Chondrocyte (in vitro differentiated cells): ENCODE measurements around the gene SMURF2. TPM values are rescaled to one million over a fixed set of nuclear protein-coding genes. Genes with fewer than 3 reads are reported as not detected.

Source experiments
- DNase-seq: peaks from one replicate; pipeline ENCODE4 v3.0.0; 2021; ENCODE audit warnings: mixed read lengths, low spot score
- H3K27ac Mint-ChIP-seq: one replicate; pipeline ENCODE4 v1.8.0; 2021; ENCODE audit warnings: mild to moderate bottlenecking, moderate library complexity, mixed read lengths; ENCODE audit not compliant: unreplicated experiment
- H3K27me3 Mint-ChIP-seq: 2 replicates; pipeline ENCODE4 v1.8.0; 2021; ENCODE audit warnings: low read depth, mixed read lengths
- H3K36me3 Mint-ChIP-seq: 2 replicates; pipeline ENCODE4 v1.8.0; 2021; ENCODE audit warnings: low read depth, mixed read lengths
- H3K4me1 Mint-ChIP-seq: 2 replicates; pipeline ENCODE4 v1.8.0; 2021; ENCODE audit warnings: low read depth, mild to moderate bottlenecking, mixed read lengths
- H3K4me3 Mint-ChIP-seq: one replicate; pipeline ENCODE4 v1.8.0; 2021; ENCODE audit warnings: mild to moderate bottlenecking, moderate library complexity, mixed read lengths; ENCODE audit not compliant: unreplicated experiment
- H3K9me3 Mint-ChIP-seq: 2 replicates; pipeline ENCODE4 v1.8.0; 2021; ENCODE audit warnings: low read depth, mixed read lengths
- total RNA-seq: library from RNA; stranded (reverse); gene quantifications from 3 replicates; pipeline ENCODE4 v1.2.1, GENCODE V29; 2021
- TF ChIP-seq, protein P1 (sequence below): fragments of 200-600 bp; sonication (generic); IDR thresholded peaks from 2 replicates; pipeline ENCODE4 v1.5.0; 2021; ENCODE audit warnings: antibody characterized with exemption, mild to moderate bottlenecking, moderate library complexity

The SMURF2 gene
- total RNA-seq, 1 donor from 2014 or later = 36.2 TPM

DNA sequence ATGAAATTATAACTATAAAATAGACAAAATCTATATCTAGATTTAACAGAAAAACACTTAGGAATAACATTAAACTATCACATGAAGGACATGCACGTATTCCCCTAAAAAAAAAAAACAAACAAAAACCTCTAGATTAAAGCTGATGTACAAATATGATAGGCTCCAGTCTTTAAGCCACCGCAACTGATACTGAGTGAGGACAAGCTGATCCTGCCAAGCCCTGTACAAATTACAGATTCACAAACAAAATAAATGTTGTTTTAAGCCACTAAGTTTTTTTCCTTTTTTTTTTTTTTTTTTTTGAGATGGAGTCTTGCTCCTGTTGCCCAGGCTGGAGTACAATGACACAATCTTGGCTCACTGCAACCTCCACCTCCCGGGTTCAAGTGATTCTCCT is 35.3 kb downstream of the SMURF2 start:
- Mint-ChIP-seq H3K27me3 (no peaks in the 10 kb centered on the region), H3K4me1 (peaks cover 57% of the 10 kb centered on the region), H3K9me3 (no peaks in the 10 kb centered on the region), H3K36me3 (no peaks in the 10 kb centered on the region), H3K27ac (peak overlapping the region; percentile 22), H3K4me3 (no peak overlapping the region)
- TF ChIP-seq, protein P1, sequence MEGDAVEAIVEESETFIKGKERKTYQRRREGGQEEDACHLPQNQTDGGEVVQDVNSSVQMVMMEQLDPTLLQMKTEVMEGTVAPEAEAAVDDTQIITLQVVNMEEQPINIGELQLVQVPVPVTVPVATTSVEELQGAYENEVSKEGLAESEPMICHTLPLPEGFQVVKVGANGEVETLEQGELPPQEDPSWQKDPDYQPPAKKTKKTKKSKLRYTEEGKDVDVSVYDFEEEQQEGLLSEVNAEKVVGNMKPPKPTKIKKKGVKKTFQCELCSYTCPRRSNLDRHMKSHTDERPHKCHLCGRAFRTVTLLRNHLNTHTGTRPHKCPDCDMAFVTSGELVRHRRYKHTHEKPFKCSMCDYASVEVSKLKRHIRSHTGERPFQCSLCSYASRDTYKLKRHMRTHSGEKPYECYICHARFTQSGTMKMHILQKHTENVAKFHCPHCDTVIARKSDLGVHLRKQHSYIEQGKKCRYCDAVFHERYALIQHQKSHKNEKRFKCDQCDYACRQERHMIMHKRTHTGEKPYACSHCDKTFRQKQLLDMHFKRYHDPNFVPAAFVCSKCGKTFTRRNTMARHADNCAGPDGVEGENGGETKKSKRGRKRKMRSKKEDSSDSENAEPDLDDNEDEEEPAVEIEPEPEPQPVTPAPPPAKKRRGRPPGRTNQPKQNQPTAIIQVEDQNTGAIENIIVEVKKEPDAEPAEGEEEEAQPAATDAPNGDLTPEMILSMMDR = no peak
- DNase-seq = no peak

DNA sequence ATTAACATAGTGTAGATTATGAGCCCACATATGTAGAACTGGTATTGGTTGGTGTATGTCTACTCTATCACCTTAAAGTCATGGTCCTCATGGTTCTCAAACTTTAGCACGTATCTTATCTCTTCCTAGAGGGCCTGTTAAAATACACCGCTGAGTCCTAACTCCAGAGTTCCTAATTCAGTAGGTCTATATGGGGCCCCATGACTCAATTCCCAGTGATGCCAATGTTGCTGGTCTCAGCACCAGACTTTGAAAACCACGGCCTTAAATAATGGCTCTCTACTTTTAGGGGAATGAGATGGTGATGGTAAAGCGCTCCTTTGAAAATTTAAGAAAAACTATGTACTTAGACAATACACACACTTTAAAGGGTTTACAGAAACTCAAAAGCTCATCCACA is 36.6 kb downstream of the SMURF2 start:
- H3K4me1 Mint-ChIP-seq = peaks cover 46% of the 10 kb centered on the region
- no peaks in the 10 kb centered on the region for H3K36me3 Mint-ChIP-seq

DNA sequence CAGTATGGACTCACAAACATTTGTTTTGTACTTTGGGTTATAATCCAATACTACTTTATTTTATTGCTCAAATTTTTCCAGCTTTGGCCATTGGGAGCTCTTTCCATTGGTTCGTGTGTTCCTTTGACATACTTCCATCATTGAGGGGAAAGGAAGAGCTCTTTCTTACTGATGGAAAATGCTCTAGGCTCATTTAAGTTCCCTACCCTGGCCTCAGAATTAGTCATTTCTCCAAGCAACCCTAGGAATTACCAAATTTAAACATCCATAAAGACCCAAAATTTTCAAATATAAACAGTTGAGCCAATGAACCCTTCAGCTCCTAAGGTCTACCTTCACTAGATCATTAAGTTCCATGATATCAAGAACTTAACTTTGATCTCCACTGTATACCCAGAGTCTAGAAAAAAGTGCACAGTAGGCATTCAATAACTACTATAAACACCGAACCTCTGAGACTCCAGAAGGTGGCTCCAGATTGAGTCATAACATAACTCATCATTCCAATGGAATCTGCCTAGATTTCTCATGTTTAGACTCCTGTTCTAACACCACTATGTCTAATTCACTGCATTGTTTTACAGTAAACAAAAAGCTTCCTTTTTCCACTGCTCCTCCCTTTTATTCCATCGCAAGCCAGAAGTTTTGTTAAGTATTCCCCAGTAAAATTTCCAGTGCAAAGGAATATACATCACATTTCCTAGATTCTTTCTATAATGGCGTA is 39.0 kb downstream of the SMURF2 start:
- H3K27ac Mint-ChIP-seq = peak overlapping the region; percentile 83
- DNase-seq = no peak
- H3K4me3 Mint-ChIP-seq = no peak overlapping the region
- H3K36me3 Mint-ChIP-seq = no peaks in the 10 kb centered on the region
- TF ChIP-seq, protein P1 = no peak
- H3K4me1 Mint-ChIP-seq = peaks cover 33% of the 10 kb centered on the region
- H3K27me3 Mint-ChIP-seq = no peaks in the 10 kb centered on the region
- H3K9me3 Mint-ChIP-seq = no peaks in the 10 kb centered on the region

More for the DNA sequence above, 36.6 kb downstream of the SMURF2 start:
- no peak for DNase-seq
- Mint-ChIP-seq H3K9me3 (no peaks in the 10 kb centered on the region), H3K4me3 (no peak overlapping the region), H3K27me3 (no peaks in the 10 kb centered on the region), H3K27ac (peak overlapping the region; percentile 49)
- TF ChIP-seq, protein P1 = no peak

DNA sequence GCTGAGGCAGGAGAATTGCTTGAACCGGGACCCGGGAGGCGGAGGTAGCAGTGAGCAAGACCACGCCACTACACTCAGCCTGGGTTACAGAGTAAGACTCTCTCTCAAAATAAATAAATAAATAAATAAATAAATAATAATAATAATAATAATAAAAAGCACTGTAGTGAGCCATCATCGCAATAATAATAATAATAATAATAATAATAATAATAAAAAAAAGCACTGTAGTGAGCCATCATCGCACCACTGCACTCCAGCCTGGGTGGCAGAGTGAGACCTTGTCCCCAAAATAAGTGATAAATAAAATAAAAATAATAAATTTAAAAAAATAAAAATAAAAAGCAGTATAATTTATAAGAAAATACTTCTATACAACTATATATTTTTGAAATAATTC is 40.3 kb downstream of the SMURF2 start:
- no peaks in the 10 kb centered on the region for H3K9me3 Mint-ChIP-seq
- H3K4me1 Mint-ChIP-seq = peaks cover 29% of the 10 kb centered on the region
- no peak overlapping the region for H3K27ac Mint-ChIP-seq
- no peaks in the 10 kb centered on the region for H3K27me3 Mint-ChIP-seq
- DNase-seq = no peak
- no peaks in the 10 kb centered on the region for H3K36me3 Mint-ChIP-seq
- TF ChIP-seq, protein P1 = no peak
- H3K4me3 Mint-ChIP-seq = no peak overlapping the region

DNA sequence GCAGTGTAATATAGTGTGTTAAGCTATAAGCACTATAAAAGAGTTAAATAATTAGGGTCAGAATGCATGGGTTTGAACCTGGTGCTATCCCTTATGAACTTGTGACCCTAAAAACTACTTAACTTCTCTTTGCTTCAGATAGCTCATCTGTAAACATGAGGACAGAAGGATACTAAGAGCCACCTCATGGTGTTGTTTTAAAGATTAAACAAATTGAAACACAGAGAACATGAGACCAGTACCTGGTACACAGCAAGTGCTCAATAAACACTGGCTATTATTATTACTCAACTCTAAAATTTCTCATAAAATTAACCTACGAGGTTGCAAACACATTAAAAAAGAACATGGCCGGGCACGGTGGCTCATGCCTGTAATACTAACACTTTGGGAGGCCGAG is 43.3 kb downstream of the SMURF2 start:
- no peak for DNase-seq
- Mint-ChIP-seq H3K9me3 (no peaks in the 10 kb centered on the region), H3K36me3 (no peaks in the 10 kb centered on the region), H3K4me3 (no peak overlapping the region), H3K27ac (no peak overlapping the region), H3K27me3 (no peaks in the 10 kb centered on the region), H3K4me1 (peaks cover 37% of the 10 kb centered on the region)
- TF ChIP-seq, protein P1 = no peak
